ENCODE results near the gene IFITM2. TPM values are rescaled to one million over a fixed set of nuclear protein-coding genes. Genes with fewer than 3 reads are reported as not detected.

IFITM2 gene
- total and polyA plus RNA-seq, 2 of the 13 experiments (the other 11 are each of a cell fraction or from before 2014, with no cell fraction given), result 13.8 to 267 TPM

DNA sequence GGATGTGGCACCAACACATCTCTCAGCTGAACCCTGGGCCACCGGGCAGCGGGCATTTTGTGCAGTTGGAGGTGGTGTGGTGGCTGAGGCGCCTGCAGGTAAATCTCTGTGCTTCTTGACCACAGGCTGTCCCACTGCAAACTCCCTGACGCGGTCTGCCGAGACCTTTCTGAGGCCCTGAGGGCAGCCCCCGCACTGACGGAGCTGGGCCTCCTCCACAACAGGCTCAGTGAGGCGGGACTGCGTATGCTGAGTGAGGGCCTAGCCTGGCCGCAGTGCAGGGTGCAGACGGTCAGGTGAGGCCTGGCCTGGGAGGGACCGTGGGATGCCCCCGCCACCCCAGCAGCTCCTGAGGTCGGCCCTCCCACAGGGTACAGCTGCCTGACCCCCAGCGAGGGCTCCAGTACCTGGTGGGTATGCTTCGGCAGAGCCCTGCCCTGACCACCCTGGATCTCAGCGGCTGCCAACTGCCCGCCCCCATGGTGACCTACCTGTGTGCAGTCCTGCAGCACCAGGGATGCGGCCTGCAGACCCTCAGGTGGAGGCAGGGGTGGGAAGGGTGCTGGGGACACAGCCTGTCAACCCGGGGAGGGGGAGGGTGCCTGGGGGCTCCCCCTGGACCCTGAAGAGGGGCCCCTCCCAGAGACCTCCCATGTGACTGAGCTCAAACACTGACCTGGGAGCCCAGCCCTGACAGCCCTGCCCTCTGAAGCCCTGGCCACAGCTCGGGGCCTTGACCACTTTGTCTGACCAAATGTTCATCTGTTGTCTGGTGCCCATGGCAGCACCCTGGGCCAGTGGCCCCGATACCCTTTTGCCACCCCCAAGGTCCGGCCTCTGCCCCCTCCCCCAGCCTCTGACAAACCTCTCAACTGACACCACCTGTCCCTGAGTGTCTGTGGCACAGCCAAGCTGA lies 23.3 kb upstream of the IFITM2 start:
- Histone ChIP-seq H3K79me2 (ENCODE audit: insufficient read depth, low read length) (no peaks in the 10 kb centered on the region), H3K36me3 (replicated peaks in 1 of 2; ENCODE audit: control insufficient read depth in 1 of 2, insufficient read depth in 2 of 2, low read length in 2 of 2) (no peaks in the 10 kb centered on the region), H3K27ac (ENCODE audit: extremely low read length, insufficient read depth, low read length) (no peak overlapping the region), H3K27me3 (ENCODE audit: control insufficient read depth in 1 of 2, insufficient read depth in 2 of 2, low read length in 2 of 2) (peaks cover 12 to 86% of the 10 kb centered on the region in 2 experiments), H3K4me1 (ENCODE audit: insufficient read depth, low read length) (peaks cover 32% of the 10 kb centered on the region), H4K20me1 (ENCODE audit: insufficient read depth, low read length) (no peaks in the 10 kb centered on the region), H3K4me2 (ENCODE audit: low read depth, low read length) (peak overlapping the region; percentile 32; the same call in 1 of the 2 replicates), H3K4me3 (replicated peaks in 1 of 3; ENCODE audit: insufficient read depth in 1 of 3, low read depth in 2 of 3, low read length in 3 of 3) (peak overlapping the region in 1 of 3 experiments; percentile 23; a peak in 2 of 6 replicates), H3K9me3 (ENCODE audit: low read length) (no peaks in the 10 kb centered on the region), H2AFZ (ENCODE audit: low read length) (no peak overlapping the region), H3K9ac (ENCODE audit: insufficient read depth, low read depth, low read length) (no peak overlapping the region)
- no peak for FAIRE-seq
- intact Hi-C loops (cut with micrococcal nuclease; ENCODE audit: unreplicated experiment), result no loop called here
- ChIA-PET CTCF (ENCODE audit: low intra/inter-chr PET ratio, low total read pairs) (no interaction called here), POLR2A (no interaction called here)
- peak; percentile 21 for ATAC-seq
- no peak for DNase-seq (ENCODE audit: low spot score)
- WGBS (ENCODE audit: low lambda C conversion rate), result 47% methylated on average over 5 of the region's 24 CpGs
- in situ Hi-C loops (cut with HindIII; ENCODE audit: extremely low pct_ligation_motif_present, low pct_unique_long_range_greater_than_20kb), result no loop called here
- BruUV-seq (replicated peaks), result no TSS peak
- TF ChIP-seq, protein P1, sequence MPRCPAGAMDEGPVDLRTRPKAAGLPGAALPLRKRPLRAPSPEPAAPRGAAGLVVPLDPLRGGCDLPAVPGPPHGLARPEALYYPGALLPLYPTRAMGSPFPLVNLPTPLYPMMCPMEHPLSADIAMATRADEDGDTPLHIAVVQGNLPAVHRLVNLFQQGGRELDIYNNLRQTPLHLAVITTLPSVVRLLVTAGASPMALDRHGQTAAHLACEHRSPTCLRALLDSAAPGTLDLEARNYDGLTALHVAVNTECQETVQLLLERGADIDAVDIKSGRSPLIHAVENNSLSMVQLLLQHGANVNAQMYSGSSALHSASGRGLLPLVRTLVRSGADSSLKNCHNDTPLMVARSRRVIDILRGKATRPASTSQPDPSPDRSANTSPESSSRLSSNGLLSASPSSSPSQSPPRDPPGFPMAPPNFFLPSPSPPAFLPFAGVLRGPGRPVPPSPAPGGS (CRISPR knock-in tag; IDR thresholded peaks at IDR 0.05), result no peak
- TF ChIP-seq RXRA (CRISPR knock-in tag; IDR thresholded peaks at IDR 0.05), result peak; percentile 26; the same call in 1 of the 2 replicates
- TF ChIP-seq, protein P2, sequence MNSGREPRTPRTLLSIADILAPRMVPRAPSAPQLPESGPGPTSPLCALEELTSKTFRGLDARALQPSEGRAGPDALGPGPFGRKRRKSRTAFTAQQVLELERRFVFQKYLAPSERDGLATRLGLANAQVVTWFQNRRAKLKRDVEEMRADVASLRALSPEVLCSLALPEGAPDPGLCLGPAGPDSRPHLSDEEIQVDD (CRISPR knock-in tag; IDR thresholded peaks at IDR 0.05; ENCODE audit: borderline replicate concordance), result no peak
- no peak for TF ChIP-seq ZNF749 (CRISPR knock-in tag; IDR thresholded peaks at IDR 0.05; ENCODE audit: borderline replicate concordance)
- no peak for TF ChIP-seq ZNF20 (CRISPR knock-in tag; IDR thresholded peaks at IDR 0.05)
- TF ChIP-seq DPF2 (CRISPR knock-in tag; IDR thresholded peaks at IDR 0.05; ENCODE audit: borderline replicate concordance, low read depth), result no peak
- TF ChIP-seq, protein P3, sequence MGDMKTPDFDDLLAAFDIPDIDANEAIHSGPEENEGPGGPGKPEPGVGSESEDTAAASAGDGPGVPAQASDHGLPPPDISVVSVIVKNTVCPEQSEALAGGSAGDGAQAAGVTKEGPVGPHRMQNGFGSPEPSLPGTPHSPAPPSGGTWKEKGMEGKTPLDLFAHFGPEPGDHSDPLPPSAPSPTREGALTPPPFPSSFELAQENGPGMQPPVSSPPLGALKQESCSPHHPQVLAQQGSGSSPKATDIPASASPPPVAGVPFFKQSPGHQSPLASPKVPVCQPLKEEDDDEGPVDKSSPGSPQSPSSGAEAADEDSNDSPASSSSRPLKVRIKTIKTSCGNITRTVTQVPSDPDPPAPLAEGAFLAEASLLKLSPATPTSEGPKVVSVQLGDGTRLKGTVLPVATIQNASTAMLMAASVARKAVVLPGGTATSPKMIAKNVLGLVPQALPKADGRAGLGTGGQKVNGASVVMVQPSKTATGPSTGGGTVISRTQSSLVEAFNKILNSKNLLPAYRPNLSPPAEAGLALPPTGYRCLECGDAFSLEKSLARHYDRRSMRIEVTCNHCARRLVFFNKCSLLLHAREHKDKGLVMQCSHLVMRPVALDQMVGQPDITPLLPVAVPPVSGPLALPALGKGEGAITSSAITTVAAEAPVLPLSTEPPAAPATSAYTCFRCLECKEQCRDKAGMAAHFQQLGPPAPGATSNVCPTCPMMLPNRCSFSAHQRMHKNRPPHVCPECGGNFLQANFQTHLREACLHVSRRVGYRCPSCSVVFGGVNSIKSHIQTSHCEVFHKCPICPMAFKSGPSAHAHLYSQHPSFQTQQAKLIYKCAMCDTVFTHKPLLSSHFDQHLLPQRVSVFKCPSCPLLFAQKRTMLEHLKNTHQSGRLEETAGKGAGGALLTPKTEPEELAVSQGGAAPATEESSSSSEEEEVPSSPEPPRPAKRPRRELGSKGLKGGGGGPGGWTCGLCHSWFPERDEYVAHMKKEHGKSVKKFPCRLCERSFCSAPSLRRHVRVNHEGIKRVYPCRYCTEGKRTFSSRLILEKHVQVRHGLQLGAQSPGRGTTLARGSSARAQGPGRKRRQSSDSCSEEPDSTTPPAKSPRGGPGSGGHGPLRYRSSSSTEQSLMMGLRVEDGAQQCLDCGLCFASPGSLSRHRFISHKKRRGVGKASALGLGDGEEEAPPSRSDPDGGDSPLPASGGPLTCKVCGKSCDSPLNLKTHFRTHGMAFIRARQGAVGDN (CRISPR knock-in tag; IDR thresholded peaks at IDR 0.05), result peak; percentile 3; the same call in 1 of the 2 replicates
- TF ChIP-seq, protein P4, sequence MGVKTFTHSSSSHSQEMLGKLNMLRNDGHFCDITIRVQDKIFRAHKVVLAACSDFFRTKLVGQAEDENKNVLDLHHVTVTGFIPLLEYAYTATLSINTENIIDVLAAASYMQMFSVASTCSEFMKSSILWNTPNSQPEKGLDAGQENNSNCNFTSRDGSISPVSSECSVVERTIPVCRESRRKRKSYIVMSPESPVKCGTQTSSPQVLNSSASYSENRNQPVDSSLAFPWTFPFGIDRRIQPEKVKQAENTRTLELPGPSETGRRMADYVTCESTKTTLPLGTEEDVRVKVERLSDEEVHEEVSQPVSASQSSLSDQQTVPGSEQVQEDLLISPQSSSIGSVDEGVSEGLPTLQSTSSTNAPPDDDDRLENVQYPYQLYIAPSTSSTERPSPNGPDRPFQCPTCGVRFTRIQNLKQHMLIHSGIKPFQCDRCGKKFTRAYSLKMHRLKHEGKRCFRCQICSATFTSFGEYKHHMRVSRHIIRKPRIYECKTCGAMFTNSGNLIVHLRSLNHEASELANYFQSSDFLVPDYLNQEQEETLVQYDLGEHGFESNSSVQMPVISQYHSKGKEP (CRISPR knock-in tag; IDR thresholded peaks at IDR 0.05), result no peak
- no peak for TF ChIP-seq ZBTB8A (CRISPR knock-in tag; IDR thresholded peaks at IDR 0.05; ENCODE audit: borderline replicate concordance, low read depth)
- TF ChIP-seq ZMYM3 (CRISPR knock-in tag; IDR thresholded peaks at IDR 0.05), result no peak
- 0 out of 2 replicates have a peak, but pooled peaks have one; percentile 6 for TF ChIP-seq ZNF768 (CRISPR knock-in tag; IDR thresholded peaks at IDR 0.05)
- 0 out of 2 replicates have a peak, but pooled peaks have one; percentile 26 for TF ChIP-seq KDM2A (CRISPR knock-in tag; IDR thresholded peaks at IDR 0.05; ENCODE audit: borderline replicate concordance, low read depth)
- TF ChIP-seq CENPX (CRISPR knock-in tag; IDR thresholded peaks at IDR 0.05), result no peak
- TF ChIP-seq ZNF562 (CRISPR knock-in tag; IDR thresholded peaks at IDR 0.05; ENCODE audit: borderline replicate concordance), result no peak

All from HepG2 (cell line).